Ishikawa (cell line): ENCODE data around the gene MOK.

ENCODE experiments used
- EP300 ChIP-seq: IDR thresholded peaks from 2 replicates; pipeline ENCODE4 v1.6.1; 2012; ENCODE audit warnings: borderline replicate concordance
- FOXM1 ChIP-seq: IDR thresholded peaks from 2 replicates; pipeline ENCODE4 v1.6.1; 2012; ENCODE audit warnings: low read depth, borderline replicate concordance
- MAX ChIP-seq: IDR thresholded peaks from 2 replicates; pipeline ENCODE4 v1.6.1; 2012
- TAF1 ChIP-seq: IDR thresholded peaks from 2 replicates; pipeline ENCODE4 v1.6.1; 2012; ENCODE audit warnings: low read depth, mild to moderate bottlenecking

GRCh38 chr14:102285106-102285505, 19.9 kb downstream of the MOK start:
- TF ChIP-seq TAF1 = no peak
- no peak for TF ChIP-seq MAX
- no peak for TF ChIP-seq FOXM1
- TF ChIP-seq EP300 = no peak
